Stimulated activated CD4-positive, alpha-beta T cell treated with anti-CD3 and anti-CD28 coated beads, Interleukin-1b, Interleukin-23, amount 100 ng/mL, for 24 hours (primary cell): ENCODE results near the gene ADGRA1.

Experiments used
- DNase-seq, 4 experiments: peaks; one replicate each; pipeline ENCODE4 v3.0.0-alpha.2; 2020; ENCODE audit warnings: low read depth in 4 of 4, low spot score in 1 of 4

The ADGRA1 gene

GRCh38 chr10:133055470-133055869 lies 32.3 kb upstream of the ADGRA1 start:
- no peak for DNase-seq

GRCh38 chr10:133056001-133056400 lies 31.7 kb upstream of the ADGRA1 start:
- no peak for DNase-seq

GRCh38 chr10:133056651-133057178 lies 31.0 kb upstream of the ADGRA1 start:
- no peak for DNase-seq

- DNase-seq = no peak
Observed at GRCh38 chr10:133058331-133059092, 29.2 kb upstream of the ADGRA1 start.

DNA sequence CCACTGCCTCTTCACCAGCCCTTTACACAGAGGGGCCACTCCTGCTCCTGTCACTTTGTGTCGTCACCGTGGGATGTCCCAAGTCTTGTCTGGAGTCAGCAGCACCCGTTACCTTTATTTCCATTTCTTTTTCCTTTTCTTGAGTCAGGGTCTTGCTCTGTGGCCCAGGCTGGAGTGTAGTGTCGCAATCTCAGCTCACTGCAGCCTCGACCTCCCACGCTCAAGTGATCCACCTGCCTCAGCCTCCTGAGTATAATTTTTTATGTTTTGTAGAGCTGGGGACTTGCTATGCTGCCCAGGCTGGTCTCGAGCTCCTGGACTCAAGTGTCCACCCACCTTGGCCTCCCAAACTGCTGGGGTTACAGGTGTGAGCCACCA lies 28.6 kb upstream of the ADGRA1 start:
- DNase-seq = no peak

DNA sequence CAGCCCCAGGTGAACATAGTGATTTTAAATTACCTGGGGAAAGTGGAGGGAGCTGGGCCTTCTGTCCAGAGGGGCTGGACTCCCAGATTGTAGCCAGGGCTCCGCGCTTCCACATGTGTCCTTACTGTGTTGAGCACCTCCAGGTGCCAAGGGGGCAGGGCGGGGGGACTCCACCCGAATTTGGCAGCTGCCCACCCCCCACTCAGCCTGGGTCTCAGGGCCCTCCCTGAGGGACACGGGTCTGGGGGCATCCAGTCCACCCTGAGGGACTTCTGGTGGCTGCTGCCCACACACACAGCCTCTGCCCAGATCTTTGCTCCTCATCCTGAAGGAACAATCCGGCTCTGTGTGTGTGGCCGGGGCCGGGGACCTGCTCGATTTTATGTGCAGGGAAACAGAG lies 28.2 kb upstream of the ADGRA1 start:
- DNase-seq = no peak

- DNase-seq = no peak
Observed at GRCh38 chr10:133060022-133060421, 27.7 kb upstream of the ADGRA1 start.

DNA sequence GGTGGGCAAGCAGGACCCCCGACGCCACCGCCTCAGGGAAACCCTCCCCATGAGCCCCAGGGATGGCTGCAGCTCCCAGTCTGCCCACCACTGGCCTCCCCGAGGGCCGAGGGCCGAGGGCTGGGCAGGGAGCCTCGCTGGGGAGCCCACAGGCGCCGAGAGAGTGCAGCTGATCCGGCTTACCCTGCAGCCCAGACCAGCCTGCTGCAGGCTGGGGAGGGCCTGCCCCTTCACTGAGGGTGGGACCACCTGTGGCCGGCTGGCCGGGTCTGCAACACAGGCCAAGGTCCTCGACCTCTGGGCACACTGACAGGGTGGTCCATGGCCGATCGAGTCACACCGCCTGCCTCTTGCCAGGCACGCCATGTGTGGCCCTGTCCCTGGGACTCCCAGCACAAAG lies 27.3 kb upstream of the ADGRA1 start:
- DNase-seq = no peak

GRCh38 chr10:133060881-133061280 lies 26.8 kb upstream of the ADGRA1 start:
- no peak for DNase-seq

DNA sequence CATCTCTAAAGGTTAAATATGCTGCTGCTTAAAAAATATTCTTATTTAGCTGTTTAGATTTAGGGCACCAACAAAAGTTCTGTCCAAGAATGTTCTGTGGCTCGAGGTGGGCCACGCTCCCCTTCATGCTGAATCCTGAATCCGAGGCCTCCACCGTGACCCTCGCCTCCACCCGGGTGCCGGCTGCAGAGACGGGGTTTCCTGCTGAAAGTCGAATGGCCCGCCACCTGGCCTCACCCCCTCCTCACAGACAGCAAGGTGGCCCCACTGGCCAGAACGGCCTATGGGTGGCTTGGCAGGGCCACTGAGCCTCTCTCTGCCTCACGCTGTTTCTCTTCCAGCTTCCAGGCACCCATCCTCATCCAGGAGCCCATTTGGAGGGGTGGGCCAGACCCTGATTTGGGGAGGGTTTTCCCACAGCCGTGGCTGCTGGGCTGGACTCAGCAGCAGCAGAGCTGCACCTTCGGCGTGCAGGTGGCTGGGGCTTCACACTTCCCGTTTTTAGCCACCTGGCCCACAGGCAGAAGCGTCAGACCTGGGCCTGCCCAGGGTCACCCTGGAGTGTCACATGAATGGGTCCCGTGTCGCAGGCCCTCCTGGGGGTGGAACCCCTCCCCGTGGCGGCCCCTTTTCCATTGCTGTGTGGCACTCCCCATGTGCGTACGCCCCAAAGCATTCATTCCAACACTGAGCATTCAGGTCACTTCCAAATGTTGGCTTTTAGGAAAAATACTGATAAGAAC lies 26.3 kb upstream of the ADGRA1 start:
- DNase-seq = no peak

DNA sequence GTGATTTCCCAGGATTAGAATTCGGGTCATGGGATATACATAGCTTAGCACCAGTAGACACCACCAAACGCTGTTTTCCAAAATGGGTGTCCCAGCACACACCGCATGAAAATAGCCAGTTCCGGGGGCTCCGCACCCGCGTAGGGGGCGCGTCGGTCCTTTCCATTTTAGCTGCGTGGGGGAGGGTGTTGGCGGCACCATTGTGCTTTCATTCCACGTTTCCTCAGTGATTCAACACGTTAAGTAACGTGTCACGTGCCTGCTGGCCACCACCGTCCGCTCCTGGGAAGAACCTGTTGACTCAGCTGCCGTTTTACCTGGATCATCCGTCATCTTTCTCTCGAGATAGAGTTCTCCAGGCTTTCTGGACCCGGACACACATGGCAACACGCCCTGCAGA lies 25.6 kb upstream of the ADGRA1 start:
- DNase-seq = no peak

GRCh38 chr10:133062635-133063034 lies 25.1 kb upstream of the ADGRA1 start:
- no peak for DNase-seq

DNA sequence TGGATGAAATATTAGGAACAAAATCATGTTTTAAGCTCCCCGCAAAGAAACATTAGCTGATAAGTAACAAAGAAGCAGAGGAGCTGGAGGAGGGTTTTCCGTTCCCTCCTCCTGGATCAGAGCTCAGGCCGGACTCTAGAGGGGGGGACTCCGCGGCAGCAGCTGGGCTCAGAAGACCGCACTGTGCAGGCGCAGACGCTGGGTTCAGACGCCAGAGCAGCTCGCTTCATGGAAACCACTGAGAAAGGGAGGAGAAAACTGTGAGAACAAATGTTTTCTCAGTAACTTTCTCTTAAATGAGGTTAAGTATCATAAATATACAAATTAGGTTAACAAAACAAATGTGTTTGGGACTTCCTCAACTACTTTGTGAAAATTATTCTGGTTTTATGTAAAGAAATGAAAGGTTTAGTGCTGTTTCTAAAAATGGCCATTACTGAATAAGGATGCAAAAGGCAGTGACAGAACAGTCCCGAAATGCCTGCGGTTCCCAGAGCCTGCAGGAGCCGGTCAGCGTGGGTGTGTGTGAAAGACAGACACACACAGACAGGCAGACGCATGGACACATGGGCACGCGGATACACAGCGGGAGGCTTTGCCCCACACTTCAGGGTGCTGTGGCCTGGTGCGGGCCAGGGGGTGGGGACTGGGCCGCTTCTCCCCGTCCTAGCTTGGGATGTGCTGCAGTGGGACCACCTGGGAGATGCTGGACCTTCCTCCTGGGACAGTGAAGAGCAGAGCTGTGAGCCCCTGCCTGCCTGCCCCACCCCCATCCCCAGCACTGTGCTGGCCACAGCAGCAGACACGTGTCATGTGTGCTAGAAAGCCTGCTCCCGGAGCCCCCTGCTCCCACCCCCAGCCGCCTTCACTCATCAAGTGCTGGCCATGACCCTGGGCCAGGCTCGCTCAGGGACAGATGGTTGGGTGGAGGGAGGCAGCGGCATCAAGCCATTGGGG lies 20.3 kb upstream of the ADGRA1 start:
- DNase-seq = no peak

GRCh38 chr10:133068111-133069032 lies 19.4 kb upstream of the ADGRA1 start:
- DNase-seq = no peak

DNA sequence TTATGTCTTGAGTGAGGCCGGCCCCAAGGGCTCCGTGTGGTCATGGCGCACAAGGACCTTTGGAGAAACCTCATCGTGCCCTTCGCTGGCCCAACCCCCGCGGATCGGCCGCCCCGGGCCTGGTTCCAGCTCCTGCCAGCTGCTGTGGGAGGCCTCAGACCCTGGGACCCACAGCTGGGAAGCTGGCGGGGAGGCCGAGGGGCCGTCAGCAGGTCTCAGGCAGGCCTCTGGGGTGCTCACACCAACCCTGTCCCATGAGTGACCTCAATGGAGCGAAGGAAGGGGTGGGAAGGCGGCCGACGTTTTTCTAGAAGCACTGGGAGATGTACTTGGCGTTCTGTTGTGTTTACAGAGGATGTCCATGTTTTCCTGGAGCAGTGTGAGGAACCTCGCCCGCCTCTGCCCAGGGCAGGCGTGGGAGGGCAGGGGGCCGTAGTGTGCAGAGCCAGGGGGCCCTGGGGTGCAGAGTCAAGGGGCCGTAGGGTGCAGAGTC lies 18.6 kb upstream of the ADGRA1 start:
- DNase-seq = no peak

DNA sequence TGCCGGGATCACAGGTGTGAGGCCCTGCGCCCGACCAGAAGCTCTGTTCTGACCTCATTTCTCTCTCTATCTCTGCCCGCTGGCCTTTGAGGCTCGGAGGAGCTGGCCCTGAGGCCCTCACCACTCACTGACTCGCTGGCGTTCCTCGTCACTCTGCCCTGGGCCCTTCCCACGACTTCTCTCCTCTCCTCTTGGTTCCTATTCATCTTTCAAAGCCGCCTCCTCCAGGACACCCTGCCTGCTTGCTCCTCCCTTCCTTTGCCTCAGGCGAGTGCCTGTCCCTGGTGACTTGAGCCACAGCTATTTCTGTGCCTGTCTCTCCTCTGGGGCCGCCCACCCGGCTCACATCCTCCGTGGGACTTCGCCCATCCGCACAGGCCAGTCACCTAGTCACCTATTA lies 17.3 kb upstream of the ADGRA1 start:
- DNase-seq = no peak

GRCh38 chr10:133070810-133071209 lies 16.9 kb upstream of the ADGRA1 start:
- no peak for DNase-seq

DNA sequence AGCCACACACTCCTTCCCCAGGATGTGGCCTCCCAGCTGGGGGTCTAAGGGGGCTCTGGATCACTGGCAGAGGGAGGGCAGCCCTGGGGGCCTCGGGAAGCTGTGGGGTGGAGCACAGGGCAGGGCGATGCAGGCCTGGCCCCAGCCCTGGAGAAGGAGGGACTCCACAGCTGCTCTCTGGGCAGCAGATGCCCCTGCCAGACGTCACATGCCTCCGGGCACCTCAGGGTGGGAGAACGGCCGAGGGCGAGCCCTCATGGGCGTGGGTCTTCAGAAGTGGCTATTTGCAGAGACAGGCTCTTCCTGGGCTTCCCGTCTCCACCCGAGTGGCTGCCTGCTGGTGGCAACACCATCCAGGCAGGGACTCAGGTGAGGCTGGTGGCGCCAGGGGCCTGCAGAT lies 16.0 kb upstream of the ADGRA1 start:
- DNase-seq = no peak

DNA sequence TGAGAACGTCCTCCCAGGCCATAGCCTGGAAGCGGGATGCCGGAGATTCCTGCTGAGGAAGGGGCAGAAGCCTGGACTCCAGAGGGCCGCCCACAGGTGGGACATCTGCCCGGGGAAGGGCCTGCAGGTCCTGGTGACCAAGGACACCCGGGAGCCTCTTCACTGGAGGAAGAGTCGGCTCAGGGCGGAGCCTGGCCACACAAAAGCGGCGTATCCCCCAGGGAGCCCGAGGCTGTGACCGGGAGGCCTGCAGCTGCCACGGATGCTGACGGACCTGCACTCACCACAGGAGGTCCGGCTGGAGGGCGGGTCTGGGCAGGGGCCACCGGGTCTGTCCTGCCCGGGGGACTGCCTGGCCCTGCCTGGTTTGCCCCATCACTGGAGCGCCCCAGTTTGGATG lies 15.5 kb upstream of the ADGRA1 start:
- no peak for DNase-seq

DNA sequence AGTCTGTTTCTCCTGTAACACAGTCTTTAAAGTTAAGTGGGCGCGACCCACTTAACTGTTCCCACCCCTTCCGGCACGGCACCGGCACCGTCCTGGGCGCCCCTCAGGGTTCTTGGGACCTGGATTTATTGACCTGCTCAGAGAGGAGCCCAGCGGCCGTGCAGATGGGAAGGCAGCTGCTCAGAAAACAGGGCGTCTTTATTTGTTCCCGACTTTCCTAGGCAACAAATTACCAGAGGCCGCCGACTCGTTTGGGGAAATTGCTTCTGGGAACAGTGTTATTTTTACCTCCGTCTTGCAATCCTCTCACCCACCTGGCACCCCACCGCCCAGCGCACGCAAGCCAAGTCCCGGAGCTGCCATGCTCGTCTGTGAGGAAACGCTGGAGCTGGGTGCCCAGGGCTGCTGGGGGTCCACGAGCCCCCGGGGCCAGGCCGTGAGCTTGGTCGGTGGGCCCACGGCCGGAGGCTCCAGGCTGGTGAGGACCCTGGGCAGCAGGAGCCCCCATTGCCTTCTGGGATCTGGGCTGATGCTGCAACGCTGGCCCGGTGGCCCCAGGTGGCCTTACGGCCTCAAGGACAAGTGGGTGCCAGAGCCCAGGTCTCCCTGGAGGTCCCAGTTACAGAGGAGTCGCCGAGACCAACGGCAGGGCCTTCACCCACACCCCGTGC lies 14.9 kb upstream of the ADGRA1 start:
- no peak for DNase-seq
